ENCODE results near the gene RNF152.
"Not testable (repeated sequence)": the region's sequence is repeated elsewhere in the genome, so short reads cannot be mapped to it uniquely, and the experiment has no call there.

The RNF152 gene

DNA sequence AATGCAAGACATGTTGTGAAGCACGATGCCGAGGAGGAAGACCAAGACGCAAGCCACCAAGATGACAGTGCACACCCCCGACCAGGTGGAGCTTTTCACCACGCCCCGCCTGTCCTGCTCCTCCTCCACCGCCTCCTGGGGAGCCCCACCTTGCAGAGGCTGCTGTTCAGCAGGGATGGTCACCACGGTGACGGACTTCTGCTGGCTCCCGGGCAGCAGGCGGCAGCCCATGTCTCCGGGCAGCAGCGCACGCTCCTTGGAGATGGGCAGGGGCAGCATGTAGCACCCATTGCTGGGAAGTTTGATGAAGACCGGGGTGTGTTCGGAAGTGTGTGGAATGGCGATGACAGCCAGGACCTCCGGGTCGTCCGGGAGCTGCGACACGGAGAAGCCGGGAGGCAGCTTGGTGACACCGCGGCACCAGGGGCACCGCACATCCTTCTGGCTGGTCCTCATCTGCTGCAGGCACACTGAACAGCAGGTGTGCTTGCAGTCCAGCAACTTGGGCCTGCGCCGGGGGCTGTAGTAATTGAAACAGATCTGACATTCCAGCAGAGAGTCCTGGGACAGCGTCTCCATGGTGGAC, 76.8 kb downstream of the RNF152 start:
- no peak for DNase-seq

DNA sequence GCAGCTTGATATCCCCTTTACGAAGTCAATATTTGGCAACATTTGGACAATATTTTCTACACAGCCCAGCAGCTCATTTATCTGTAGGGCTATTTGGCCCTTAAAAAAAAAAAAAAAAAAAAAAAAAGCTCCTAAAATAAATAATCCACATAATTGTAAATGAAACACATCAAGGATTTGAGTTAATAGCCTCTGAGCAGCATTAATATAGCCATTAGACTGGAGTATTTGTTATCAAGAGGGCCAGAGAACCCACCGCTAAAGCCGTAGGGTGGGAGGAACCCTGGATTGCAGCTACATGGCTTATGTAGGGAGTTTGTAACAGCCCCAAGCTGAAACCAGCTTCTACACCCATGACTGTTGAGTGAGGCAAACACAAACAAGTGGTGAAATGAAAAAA, 84.5 kb downstream of the RNF152 start:
- DNase-seq: no peak

DNA sequence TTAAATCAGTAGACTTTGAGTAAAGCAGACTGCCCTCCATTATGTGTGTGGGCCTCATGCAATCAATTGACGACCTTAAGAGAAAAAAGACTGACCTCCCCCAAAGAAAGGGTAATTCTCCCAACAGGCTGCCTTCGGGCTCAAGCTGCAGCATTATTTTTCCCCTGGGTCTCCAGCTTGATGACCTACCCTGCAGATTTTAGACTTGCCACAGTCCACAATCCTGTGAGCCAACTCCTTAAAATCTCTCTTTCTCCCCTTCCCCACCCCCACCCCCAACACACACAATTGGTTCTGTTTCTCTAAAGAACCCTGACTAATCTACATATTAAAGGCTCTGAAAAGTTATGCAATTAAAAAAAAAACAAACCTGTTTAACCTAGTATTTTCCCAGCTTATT, 89.4 kb downstream of the RNF152 start:
- DNase-seq: no peak

DNA sequence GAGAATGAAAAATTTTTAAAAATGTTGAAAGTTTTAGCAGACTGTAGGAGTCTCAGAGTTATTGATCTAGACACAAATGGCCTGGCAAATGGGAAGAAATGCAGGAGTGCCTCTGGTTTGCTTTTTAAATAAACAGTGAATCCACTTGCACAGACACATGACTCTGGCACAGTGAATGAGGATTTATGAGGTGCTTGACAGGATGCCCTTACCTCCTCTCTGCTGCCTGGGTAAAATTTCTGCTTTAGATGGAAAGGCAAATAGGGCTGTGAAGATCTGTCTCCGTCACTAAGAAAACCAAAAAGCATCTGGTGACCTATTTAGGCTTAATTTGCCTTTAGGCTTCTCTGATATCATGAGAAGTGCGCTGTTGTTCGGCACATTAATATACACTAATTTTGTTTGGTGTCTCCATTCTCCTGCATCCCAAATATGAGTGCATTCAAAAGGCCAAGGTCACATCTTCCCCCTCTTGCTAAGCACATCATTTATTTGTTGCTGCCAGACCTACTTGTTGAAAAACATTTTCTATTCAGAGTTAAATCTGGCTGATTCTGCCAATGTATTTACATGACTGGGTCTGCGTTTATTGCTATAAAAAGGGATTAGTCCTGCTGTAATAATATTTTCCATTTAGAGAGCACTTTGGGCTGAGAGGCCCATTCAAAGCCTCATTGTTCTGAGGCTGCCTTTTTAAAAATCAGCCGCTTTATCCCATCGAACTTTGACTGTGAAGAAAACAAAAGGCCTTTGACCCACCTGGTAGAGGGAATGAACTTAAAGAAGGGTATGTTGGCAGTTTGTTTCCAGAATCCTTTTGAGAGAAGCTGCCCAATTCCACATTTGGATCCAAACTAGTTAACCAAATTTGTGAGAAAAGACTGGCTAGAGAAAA, 94.9 kb downstream of the RNF152 start:
- DNase-seq: no peak

DNA sequence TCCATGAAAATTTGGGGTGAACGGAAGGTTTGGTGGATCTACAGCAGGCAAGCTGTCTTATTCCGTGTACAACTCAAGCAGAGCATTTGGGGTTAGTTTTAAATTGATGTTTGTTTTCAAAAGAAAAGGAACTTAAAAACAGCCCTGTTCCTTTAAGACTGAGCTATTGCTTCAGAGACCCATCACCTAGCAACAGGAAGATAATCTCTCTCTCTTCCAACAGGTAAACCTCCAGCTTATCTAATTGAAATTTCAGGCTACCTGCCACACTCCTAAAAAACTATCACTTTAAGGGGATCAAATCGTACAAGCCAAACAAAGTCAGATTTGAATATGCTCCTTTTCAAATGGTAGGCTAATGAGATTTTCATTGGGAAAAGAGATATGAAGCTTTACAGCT, 101.8 kb downstream of the RNF152 start:
- no peak for DNase-seq

DNA sequence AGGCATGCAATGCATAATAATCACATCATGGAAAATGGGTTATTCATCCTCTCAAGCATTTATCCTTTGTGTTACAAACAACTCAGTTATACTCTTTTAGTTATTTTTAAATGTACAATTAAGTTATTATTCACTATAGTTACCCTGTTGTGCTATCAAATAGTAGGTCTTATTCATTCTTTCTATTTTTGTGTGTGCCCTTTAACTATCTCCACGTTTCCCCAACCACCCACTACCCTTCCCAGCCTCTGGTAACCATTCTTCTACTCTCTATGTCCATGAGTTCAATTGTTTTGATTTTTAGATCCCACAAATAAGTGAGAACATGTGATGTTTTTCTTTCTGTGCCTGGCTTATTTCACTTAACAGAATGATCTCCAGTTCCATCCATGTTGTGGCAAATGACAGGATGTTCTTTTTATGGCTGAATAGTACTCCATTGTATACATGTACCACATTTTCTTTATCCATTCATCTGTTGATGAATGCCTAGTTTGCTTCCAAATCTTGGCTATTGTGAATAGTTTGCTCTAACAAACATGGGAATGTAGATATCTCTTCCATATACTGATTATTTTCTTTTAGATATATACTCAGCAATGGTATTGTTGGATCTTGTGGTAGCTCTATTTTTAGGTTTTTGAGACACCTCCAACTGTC, 105.7 kb downstream of the RNF152 start:
- not testable (repeated sequence) for DNase-seq

DNA sequence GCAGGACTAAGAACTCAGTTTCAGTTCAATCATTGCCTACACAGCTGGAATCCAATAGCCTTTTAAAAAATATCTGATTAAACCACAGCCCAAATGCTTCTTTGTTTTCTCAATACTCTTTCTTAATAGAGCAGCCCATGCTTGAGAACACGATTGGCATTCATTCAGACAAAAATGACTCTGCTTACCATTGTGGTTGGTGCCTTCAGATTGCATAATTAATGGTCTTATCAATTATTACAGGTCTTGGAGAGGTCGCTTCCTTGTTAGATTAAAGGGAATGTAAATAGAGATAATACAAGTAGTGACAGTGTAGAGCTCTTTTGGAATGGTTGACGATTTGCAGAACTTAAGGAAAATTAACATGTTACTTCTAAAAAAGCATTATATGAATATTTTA, 107.2 kb downstream of the RNF152 start:
- DNase-seq: no peak

DNA sequence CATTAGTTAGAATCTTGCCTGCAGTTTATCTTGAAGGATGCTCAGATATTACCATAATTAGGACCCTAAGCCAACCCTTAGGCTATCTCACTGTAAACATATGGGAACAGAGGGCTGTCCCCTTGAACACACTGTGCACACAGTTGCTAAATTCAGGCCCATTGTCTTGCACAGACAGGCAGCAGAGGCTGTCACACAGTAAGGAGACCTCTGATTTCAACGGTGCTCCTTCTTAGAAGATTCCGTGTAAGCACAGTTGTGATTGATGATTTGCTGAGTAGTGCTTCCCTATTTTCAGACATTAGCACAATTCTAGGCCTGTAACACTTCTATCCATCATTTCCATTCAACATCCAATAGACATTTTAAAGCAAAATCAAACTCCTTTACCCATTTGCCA, 108.0 kb downstream of the RNF152 start:
- no peak for DNase-seq

DNA sequence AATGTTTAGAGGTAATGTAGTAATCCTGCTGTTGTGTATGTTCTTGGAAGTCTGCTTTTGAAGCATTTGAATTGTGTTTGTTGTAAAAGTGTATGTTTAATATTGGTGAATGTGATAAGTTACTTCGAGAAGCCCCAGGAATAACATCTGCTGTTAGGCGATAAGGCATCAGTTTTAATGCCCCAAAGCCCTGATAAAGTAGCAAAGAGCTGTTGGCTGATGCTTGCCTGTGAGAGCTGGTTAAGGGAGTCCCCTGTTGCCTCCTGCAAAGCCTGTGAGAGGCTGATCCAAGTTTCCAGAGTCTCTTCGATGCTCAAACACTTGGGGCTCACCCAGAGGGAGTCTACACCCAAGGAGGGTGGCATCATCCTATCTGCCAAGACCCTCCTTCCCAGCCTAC, 110.3 kb downstream of the RNF152 start:
- no peak for DNase-seq

DNA sequence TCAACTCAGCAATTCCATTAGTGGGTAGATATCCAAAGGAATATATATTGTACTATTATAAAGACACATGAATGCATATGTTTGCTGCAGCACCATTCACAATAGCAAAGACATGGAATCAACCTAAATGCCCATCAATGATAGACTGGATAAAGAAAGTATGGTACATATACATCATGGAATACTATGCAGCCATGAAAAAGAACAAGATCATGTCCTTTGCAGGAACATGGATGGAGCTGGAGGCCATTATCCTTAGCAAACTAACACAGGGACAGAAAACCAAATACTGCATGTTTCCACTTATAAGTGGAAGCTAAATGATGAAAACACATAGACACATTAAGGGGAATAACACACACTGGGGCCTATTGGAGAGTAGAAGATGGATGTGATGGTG, 116.6 kb downstream of the RNF152 start:
- not testable (repeated sequence) for DNase-seq

DNA sequence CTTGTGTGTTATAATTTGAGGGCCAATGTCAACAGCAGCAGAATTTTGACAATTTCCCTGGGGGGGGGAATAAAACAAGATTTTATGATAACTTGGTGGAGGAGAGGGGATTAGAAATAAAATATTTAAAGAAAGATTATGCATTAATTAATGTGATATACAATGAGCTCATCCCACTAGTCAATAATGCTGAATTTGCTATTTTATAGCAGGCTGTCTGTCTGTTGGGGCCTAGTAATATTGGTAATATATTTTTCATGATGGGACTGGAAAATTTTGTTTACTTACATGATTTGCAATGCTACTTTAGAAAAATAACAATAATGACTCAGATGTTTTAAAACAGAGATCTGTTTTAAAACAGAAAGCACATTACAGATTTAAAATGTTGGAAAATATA, 118.0 kb downstream of the RNF152 start:
- DNase-seq: no peak

DNA sequence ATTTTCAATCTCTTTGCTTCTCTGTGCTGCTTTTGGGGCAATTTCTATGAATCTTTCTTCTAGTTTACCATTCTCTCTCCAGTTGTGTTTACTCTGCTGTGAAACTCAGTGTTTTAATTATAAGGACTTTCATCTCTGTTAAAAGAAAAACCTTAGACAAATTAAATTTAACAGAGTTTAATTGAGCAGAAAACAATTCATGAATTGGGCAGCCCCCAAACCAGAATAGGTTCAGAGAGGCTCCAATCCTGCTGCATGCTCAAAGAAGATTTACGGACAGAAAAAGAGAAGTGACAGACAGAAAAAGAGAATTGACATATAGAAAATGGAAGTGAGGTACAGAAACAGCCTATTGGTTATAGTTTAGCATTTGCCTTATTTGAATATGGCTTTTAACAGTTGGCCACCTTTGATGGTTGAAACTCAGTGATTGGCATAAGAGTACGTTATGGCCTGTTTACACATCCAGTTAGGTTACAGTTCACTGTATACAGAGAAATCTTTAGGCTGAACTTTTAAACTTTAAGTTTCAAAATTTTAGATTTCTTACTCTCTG, 120.4 kb downstream of the RNF152 start:
- no peak for DNase-seq

DNA sequence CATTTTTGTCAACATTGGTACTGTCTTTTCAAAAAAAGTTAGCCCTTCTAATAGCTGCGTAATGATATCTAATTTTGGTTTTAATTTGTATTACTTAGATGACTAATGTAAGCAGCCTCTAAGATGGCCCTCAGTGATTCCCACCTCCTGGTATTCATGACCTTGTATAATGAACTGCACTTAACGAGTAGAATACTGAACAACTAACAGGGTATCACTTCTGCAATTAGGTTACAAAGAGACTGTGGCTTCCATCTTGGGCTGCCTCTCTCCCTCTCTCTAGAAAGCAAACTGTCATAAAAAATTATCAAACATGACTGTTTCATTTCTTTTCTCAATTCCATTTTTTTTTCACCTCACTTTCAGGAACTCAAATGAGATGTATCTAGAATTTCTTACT, 120.9 kb downstream of the RNF152 start:
- no peak for DNase-seq

DNA sequence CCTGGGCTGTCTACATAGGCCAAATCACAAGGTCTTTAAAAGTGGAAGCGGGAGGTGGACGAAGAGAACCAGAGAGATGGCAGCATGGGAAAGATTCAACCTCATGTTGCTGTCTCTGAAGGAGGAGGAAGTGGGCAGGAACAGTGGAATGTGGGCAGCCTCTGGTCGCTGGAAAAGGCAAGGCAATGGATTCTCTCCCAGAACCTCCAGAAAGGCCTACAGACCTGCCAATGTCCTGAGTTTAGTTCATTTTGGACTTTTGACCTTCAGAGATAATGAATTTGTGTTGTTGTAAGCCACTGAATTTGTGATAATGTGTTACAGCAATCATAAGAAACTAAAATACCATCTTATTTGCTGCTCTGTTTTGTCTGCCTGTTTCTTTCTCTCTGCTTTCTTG, 122.5 kb downstream of the RNF152 start:
- DNase-seq: no peak

DNA sequence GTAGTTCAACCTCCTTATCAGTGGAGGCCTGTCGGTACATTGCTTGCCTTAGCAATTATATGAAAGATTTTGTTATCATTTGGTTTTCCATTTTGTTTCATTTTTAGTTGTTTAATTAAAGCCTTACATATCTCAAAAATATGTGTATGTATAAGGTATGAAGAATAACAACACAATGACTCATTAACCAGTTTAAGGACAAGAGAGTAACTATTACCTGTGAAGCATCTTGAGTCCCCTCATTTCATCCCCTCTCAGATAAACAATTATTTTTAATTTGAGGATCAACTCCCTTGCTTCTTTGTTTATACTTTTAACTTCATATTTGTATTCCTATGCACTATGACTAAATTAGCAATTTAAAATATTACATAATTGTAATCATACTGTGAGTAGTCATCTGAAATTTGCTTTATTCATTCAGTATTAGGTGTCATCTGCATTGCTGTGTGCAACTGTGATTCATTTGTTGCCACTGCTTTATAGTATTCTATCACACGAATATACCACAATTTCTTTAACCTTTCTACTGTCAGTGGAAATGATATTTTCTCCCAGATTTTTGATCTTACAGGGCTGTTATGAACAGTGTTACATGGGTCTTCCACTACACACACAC, 126.4 kb downstream of the RNF152 start:
- DNase-seq: no peak

DNA sequence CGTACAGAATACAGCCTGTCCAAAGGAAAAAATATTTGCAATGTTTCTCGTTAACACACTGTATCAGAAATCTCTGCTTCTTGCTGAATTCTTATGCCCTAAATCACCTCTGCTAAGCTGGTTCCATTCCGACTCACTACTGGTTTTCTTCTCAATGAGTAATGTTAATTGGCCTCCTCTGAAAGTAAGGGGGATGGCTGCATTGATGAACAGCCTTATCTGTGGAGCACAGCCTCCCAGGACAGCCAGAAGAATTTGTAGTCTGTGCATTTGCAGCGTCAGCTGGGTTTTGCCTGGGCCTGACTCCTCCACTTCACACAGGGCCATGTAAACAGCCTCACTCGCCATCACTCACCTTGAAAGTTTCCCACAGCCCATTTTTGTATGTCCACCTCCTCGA, 127.7 kb downstream of the RNF152 start:
- no peak for DNase-seq

DNA sequence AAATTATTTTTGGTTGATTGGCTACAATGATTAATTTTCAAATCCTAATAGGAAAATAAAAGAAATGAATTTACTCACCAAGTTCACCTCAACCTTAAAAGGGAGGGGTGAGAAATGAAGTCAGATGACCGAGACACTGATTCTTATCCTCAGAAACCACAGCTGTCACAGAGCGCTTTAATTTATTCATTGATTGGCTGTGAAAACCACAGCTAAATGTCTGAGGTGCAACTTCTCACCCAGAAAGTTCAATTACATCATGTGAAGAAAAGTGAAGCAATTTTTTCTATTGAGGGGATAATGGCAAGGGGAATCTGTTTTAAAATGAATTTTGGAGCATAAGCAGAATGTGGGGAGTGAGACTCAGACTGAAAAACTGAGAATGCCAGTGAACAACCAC, 128.4 kb downstream of the RNF152 start:
- peak; percentile 22 for DNase-seq

DNA sequence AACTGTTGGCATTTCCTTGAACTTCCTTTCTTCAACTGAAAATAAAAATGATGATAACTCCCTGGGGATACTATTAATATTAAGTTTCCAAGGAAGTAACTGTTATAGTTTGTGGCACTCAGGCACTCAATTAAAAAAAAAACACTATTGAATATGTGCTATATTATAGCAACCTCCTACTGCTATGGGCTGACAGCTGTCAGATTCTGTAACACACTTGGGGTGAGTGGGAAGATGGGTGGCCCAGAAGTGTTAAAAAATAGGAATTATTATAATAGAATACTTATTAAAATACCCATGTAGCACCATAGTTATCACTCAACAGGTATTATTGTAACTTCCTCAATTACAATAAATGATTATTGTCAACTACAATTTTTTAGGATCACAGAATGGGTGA, 130.9 kb downstream of the RNF152 start:
- no peak for DNase-seq

All from CD4-positive, alpha-beta T cell treated with Interleukin-17A for 1 hour (primary cell).